H1 (cell line): ENCODE measurements around the gene RPLP2. TPM values are rescaled to one million over a fixed set of nuclear protein-coding genes. Genes with fewer than 3 reads are reported as not detected.

Experiments
- GABPA ChIP-seq: IDR thresholded peaks from 2 replicates; pipeline ENCODE4 v1.6.1; 2011; ENCODE audit warnings: mild to moderate bottlenecking, low read length, moderate library complexity, borderline replicate concordance; ENCODE audit not compliant: insufficient read depth
- KDM1A ChIP-seq: fragments of 200-600, 300-600 bp; sonication (generic); IDR thresholded peaks from 2 replicates; pipeline ENCODE4 v1.7.1; 2016; ENCODE audit warnings: mild to moderate bottlenecking, low read length, borderline replicate concordance
- RAD21 ChIP-seq, 2 experiments: IDR thresholded peaks in 1 of 2; conservative IDR thresholded peaks in 1 of 2; 2 replicates each; pipeline ENCODE4 v1.6.1; 2011; ENCODE audit warnings: low read depth in 2 of 2, low read length in 2 of 2, improper control_type of control experiment in 1 of 2, inconsistent platforms in 1 of 2, mild to moderate bottlenecking in 1 of 2, moderate library complexity in 1 of 2
- SIN3A ChIP-seq, 2 experiments: IDR thresholded peaks in 1 of 2; conservative IDR thresholded peaks in 1 of 2; 2 replicates each; pipeline ENCODE4 v1.6.1; 2011 to 2012; ENCODE audit warnings: low read length in 2 of 2, improper control_type of control experiment in 1 of 2, low read depth in 1 of 2, mild to moderate bottlenecking in 1 of 2
- TAF1 ChIP-seq: IDR thresholded peaks from 2 replicates; pipeline ENCODE4 v1.6.1; 2011; ENCODE audit warnings: mild to moderate bottlenecking, low read depth, low read length
- TAF7 ChIP-seq: optimal IDR thresholded peaks from 2 replicates; pipeline ENCODE3; 2011; ENCODE audit warnings: low read depth, mild to moderate bottlenecking, inconsistent platforms, low read length, moderate library complexity, borderline replicate concordance
- TEAD4 ChIP-seq: IDR thresholded peaks from 2 replicates; pipeline ENCODE4 v1.6.1; 2012; ENCODE audit warnings: low read depth, low read length, inconsistent platforms, mixed read lengths
- polyA plus RNA-seq, 7 experiments: library from polyadenylated mRNA; depleted of rRNA in 3 of 7; stranded (reverse) in 5 of 7; unstranded in 2 of 7; fragments of >200 nt in 5 of 7; fragments of 200-250 nt in 2 of 7; gene quantifications; 1 replicate in 5 of 7; 2 replicates in 1 of 7; 4 replicates in 1 of 7; pipeline versions ENCODE4 v1.2.1 to v1.2.3, GENCODE V29; 2011 to 2013; ENCODE audit warnings: missing spikeins in 2 of 7, mixed read lengths in 2 of 7
- total RNA-seq: library from RNA; stranded (reverse); fragmentation: NEBNext Ultra II Directional; extraction: Animal tissue kit (Norgen Biotek cat#: 25700); gene quantifications from 2 replicates; pipeline ENCODE4 v1.2.1, GENCODE V29; 2021

The RPLP2 gene
- total and polyA plus RNA-seq, 2 of the 8 experiments (the other 6 are each of a cell fraction or from before 2014, with no cell fraction given), result 1,789 to 2,106 TPM

DNA sequence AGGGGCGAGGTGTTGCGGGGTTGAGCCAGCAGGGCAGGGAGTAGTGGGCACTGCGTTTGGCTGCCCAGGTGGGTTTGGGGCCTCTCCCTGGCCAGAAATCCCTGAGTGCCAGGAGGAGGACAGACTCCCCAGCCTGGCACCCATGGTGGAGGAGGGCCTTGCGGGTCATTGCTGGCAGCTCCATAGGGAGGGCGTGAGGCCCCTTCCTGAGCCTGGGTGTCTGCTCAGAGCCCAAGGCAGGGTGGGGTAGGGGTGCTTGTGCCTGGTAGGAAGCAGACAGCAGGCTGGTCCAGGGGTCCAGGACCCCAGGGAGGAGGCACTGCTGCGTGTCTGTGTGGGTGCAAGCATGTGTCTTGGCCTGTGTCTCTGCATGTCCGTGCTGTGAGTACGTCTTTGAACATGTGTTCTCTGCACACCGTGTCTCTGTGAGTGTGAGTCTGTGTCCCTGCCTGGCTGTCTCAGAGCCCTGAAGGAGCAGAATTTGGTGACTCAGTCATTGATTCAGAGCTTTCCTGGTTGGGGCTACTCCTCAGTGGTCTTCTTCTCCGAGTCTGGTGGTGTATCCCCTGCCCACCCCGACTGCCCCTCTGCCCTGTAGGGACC is 36.8 kb downstream of the RPLP2 start (continued):
- TF ChIP-seq SIN3A (conservative IDR thresholded peaks at IDR 0.05 in 1 of 2, IDR thresholded peaks at IDR 0.05 in 1 of 2; ENCODE audit: low read depth in 1 of 2, low read length in 2 of 2) (no peak), RAD21 (IDR thresholded peaks at IDR 0.05 in 1 of 2, conservative IDR thresholded peaks at IDR 0.05 in 1 of 2; ENCODE audit: low read depth in 2 of 2, low read length in 2 of 2) (no peak), TEAD4 (no peak), KDM1A (no peak), TAF7 (no peak), GABPA (no peak), TAF1 (no peak)
